ENCODE data around the gene NPB. TPM values are rescaled to one million over a fixed set of nuclear protein-coding genes. Genes with fewer than 3 reads are reported as not detected.

NPB gene
- polyA plus RNA-seq, 3 donors: 0.71 to 1.2 (median 0.76) TPM

GRCh38 chr17:81867170-81867990 is 34.7 kb upstream of the NPB start:
- no peak for DNase-seq

DNA sequence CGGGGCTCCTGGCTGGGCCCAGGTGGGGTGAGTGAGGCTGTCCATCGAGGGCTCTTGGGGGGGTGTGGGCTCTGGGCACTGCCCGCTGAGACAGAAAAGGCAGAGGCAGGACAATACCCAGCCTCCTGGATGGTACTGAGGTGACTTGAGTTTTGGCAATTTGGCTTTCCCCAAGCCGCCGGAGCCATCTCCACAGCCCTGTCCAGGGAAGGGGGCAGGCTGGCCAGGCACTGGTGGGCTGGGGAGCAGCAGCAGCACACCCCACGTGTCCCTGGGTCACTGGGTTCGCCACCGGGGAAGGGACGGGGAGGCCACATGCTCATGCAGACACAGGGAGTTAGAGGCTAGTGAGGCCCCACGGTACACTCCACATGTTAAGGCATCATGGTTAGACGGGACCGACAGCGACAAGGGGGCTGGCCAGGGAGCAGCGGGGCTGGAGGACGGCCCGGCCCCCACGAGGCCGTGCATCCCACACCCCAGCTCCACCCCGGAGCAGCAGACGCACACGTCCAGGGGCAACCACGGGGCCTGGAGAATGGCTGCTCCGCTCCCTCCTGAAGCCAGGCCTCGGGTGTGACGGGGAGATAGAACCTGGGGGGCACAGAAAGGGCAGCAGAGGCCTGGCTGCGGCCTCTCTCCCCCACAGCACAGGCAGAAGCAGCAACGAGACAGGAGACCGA is 33.9 kb upstream of the NPB start:
- DNase-seq: no peak

GRCh38 chr17:81868674-81869220 is 33.3 kb upstream of the NPB start:
- DNase-seq: no peak

DNA sequence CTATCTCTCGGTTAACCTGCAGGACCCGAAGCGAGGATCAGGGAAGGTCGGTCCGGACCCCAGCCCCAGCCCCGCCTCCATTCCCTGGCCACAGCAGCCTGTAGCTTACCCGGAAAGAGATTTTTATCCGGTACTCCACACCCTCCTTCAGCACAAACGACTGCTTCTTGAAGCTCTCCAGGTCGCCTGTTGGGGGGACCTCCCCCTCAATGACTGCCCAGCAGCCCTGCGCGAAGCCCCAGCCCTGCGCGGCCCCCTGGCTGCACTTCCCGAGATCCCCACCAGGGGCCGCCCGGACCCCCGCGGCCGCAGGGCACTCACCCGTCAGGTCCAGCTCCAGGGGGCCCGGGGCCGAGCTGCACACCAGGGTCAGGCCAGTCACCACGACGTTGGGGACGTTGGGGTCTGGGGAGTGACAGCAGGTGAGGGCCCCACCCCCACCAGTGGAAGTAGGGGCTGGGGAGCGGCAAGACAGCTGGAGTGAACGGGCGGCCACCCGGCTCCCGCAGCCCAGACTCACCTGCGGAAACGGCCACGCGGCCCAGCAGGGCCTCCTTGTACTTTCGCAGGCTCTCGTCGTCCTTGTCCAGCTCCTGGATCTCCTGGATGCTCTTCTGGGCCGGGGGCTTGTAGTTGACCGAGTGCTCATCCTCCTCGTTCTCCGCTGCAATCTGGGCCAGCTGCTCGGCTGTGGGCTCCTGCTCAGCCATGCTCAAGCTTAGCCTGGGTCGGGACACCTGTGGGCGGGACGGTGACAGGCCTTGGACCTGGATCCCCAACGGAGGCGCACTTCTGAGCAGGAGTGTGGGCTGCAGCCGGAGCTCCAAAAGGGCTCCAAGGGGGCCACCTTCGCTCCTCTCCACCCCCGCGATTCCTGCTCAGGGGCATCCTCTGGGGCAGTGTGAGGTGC is 32.6 kb upstream of the NPB start:
- DNase-seq: no peak

GRCh38 chr17:81870131-81870980 is 31.7 kb upstream of the NPB start:
- no peak for DNase-seq

GRCh38 chr17:81870981-81871386 is 31.1 kb upstream of the NPB start, which contains the start of gene ARHGDIA:
Gene ARHGDIA (minus strand): TSS chr17:81871337. CDS start chr17:81869930, 1,407 bp downstream.
- DNase-seq: no peak

GRCh38 chr17:81871387-81872230 is 30.4 kb upstream of the NPB start:
- DNase-seq: peak; percentile 89

GRCh38 chr17:81877569-81877968 is 24.5 kb upstream of the NPB start:
- no peak for DNase-seq

- no peak for DNase-seq
Observed at GRCh38 chr17:81878294-81878693, 23.7 kb upstream of the NPB start.

DNA sequence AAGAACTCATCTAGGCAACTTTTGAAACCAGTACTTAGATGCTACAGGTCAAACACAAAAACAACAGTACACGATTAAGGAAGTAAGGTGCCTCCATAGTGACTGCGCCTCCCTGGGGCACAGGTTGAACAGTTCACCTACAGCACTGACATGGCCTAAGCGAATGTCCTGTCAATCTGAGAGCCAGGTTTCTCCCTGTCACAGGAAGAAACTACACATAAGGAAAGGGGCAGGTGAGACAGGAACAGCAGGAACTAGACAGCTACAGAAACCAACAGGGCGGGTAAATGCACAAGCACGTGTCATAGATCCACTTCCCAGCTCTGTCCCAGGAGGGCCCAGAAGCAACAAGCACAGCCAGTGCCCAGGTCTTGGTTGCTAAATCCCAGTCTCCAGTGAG is 22.9 kb upstream of the NPB start:
- DNase-seq: no peak

DNA sequence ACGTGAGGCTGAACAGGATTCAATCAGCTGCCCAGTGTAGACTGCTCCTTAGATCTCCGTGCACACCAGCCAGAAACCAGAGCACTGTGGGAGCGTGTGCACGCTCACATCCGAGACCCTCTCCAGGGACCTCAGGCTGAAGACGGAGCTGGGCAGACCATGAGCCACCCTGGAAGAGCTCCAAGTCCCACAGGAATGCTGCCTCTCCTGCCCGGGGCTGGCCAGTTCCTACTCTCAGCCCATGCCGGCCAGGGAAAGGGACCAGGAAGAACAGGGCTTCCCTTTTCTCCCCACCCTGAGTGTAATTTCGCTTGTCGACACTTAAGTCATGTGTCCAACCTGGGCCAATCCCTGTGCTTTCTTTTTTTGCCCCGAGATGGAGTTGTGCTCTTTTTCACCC is 17.5 kb upstream of the NPB start:
- no peak for DNase-seq

DNA sequence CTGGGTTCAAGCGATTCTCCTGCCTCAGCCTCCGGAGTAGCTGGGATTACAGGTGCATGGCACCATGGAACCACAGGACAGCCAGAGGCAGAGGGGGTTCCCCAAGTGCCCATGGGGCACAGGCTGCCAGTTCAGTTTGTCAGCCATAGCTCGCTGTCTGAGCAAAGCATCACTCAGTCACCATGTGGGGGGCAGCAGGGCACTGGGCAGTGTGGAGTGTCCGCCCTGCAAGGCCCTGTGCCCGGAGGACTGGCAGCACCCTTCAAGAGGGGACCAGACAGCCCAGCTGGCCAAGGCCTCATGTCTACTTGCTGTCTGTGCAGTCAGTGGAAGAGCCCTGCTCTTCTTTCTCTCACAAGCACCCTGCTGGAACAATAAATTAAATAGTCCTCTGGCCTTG is 17.1 kb upstream of the NPB start:
- no peak for DNase-seq

DNA sequence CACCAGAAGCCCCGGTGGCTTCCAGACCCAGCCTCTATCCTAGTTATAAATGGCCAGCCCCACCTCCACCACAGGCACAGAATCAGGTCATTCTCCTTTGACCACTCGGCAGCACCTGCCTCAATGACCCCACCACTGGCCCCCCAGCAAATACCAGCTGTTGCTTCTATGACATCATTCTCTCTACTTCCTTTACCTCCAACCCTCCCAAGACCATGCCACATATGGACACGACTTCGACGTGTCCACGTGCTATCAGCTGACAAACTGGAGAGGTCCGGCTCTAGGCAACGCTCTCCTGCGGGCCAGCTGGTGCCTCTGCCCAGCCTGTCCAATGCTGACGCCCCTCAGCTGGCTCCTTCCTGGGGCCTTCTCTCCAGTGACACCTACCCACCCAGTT is 16.6 kb upstream of the NPB start:
- no peak for DNase-seq

- DNase-seq: no peak
Observed at GRCh38 chr17:81885869-81886548, 16.0 kb upstream of the NPB start.

DNA sequence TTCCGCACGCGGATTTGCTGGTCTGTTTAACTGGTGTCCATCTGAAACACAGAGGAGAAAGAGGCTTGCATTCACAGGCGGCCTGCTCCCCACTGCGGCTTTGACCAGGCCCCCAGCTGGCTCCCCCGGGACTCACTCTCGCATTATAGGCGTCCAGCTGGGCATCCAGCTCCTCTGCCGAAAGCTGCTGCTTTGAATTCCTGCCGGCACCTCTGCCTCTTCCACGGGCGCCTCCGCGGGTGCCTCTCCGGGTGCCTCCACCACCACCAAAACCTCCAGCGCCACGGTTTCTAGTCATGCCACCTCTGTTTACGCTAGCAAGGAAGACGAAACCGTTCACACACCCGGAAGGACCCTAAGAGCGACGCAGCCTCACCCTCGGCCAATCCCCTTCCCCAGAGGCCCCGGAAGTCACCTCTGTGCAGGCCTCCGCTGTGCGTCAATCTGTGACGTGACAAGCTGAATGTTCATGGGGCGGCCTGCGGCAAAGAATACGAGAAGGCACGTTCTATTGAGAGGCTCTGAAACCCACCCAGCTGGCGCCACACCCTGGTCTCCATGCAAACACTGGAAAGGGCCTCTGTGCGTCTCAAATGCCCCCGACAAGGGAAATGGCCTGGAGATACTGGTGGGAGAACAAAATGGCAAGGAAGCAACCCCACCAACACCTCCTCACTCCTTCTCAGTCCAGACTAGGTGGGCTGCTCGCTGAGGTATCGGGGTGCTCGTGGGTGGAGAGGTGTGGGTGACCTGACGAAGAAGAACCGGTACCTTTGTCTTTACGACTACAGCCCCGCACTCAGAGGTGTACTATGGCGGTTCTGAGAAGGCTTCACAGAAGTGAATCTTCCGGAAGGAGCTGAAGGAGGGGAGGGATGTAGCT is 13.7 kb upstream of the NPB start:
- no peak for DNase-seq

DNA sequence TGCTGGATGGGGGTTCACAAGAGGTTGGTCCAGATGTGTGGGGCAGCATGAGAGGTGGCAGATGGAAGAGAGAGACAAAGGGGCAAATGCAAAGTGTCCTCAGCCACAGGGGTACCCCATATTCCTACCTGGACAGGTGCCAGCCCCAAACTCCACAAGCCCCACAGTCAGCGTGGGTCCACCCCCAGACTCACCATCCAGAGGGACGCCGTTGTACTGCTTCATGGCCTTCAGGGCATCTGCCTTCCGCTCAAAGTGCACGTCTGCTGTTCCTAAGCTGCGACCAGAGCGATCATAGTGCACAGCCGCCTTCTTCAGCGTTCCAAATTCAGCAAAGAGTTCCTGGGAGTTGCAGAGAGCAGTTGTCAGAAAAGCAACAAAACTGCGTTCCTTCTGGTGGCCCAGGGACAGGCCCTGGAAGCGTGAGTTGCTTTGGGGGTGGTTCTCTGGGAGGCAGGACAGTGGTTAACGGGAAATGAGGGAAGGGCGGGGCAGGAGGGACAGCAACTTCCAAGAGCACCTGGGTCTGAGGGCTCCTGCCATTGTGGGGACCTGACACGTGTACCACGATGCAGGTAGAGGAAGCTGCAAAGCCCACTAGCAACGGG is 12.9 kb upstream of the NPB start:
- DNase-seq: no peak

DNA sequence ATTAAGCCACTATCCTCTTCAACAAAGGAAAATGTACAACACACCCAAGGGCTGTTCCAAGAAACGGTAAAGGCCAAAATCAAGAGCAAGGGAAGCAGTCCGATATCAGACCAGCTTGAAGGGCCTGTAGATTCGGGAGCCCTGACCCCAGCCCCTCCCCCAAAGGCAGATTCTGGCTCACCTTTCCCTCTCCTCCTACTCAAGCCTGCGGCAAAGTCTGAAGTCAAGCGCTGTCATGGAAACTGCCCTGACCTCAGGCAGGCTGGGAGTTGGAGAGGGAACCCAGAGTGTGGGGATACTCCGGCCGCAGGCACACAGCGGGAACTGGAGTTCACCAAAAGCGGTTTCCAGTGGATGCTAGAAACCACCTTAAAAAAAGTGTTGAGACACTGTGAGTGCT is 12.4 kb upstream of the NPB start:
- no peak for DNase-seq

All from renal pelvis (tissue), 4 donors.